Esophagus (tissue), 2 donors: ENCODE results near the gene CLCN6. TPM values are rescaled to one million over a fixed set of nuclear protein-coding genes. Genes with fewer than 3 reads are reported as not detected.

Experiments used
- H3K27ac ChIP-seq, 2 donors: one replicate each; pipeline ENCODE4 v1.5.1; 2013; ENCODE audit warnings: low read depth in 2 of 2, mild to moderate bottlenecking in 2 of 2, inconsistent platforms in 1 of 2, low read length in 1 of 2, moderate library complexity in 1 of 2
- H3K27me3 ChIP-seq, 2 donors: one replicate each; pipeline ENCODE4 v1.6.1; 2013; ENCODE audit warnings: low read length in 2 of 2, control low read depth in 1 of 2, mild to moderate bottlenecking in 1 of 2; ENCODE audit not compliant: insufficient read depth in 2 of 2, control insufficient read depth in 1 of 2
- H3K36me3 ChIP-seq, 2 donors: one replicate each; pipeline ENCODE4 v1.6.1; 2013; ENCODE audit warnings: low read length in 1 of 2; ENCODE audit not compliant: control insufficient read depth in 2 of 2, insufficient read depth in 2 of 2
- H3K4me1 ChIP-seq, 2 donors: one replicate each; pipeline ENCODE4 v1.6.1; 2013; ENCODE audit warnings: low read length in 1 of 2; ENCODE audit not compliant: control insufficient read depth in 2 of 2, insufficient read depth in 2 of 2
- H3K4me3 ChIP-seq, 2 donors: one replicate each; pipeline ENCODE4 v1.5.1; 2013; ENCODE audit warnings: low read length in 2 of 2, mild to moderate bottlenecking in 2 of 2, low read depth in 1 of 2, moderate library complexity in 1 of 2
- H3K9me3 ChIP-seq, 2 donors: one replicate each; pipeline ENCODE4 v1.6.1; 2013; ENCODE audit warnings: mild to moderate bottlenecking in 2 of 2, low read depth in 1 of 2, low read length in 1 of 2, moderate library complexity in 1 of 2; ENCODE audit not compliant: control insufficient read depth in 2 of 2, insufficient read depth in 1 of 2
- WGBS, 2 donors: extraction: QIAGEN DNeasy Blood & Tissue Kit; methylation state at CpG; one replicate each; pipeline ENCODE4 v1.1.7; 2013; 5-methylcytosine and 5-hydroxymethylcytosine counted together
- polyA plus RNA-seq, 2 donors: library from polyadenylated mRNA; stranded (reverse); fragments of 200-250 nt; gene quantifications; one replicate each; pipeline ENCODE4 v1.2.3, GENCODE V29; 2013
- donor health status: healthy with polysubstance abuse.
- donor health status: Bipolar disorder and iron deficiency.

The CLCN6 gene
- polyA plus RNA-seq, 2 donors = 4.9 to 9.1 TPM

GRCh38 chr1:11845641-11846335, 39.8 kb downstream of the CLCN6 start:
- Histone ChIP-seq H3K9me3 (no peaks in the 10 kb centered on the region), H3K36me3 (peaks cover 22 to 23% of the 10 kb centered on the region in 2 donors), H3K4me3 (no peak overlapping the region), H3K27ac (no peak overlapping the region), H3K27me3 (no peaks in the 10 kb centered on the region), H3K4me1 (no peaks in the 10 kb centered on the region)
- 55 to 57% methylated on average over 5 of the region's 5 CpGs for WGBS, 2 donors

GRCh38 chr1:11847667-11848372, 41.8 kb downstream of the CLCN6 start, which contains the start of gene NPPA:
Gene NPPA, minus strand, starts transcription at chr1:11847783. Its CDS starts 99 bp downstream, at chr1:11847684.
- Histone ChIP-seq H3K9me3 (no peaks in the 10 kb centered on the region), H3K4me1 (no peaks in the 10 kb centered on the region), H3K4me3 (no peak within 1 kb of the TSS), H3K27ac (no peak within 1 kb of the TSS), H3K36me3 (peaks cover 10 to 11% of the 10 kb centered on the region in 2 donors), H3K27me3 (no peaks in the 10 kb centered on the region)
- WGBS, 2 donors = 65 to 68% methylated on average over 18 of the region's 18 CpGs

GRCh38 chr1:11848373-11848700, 42.3 kb downstream of the CLCN6 start:
- H3K36me3 ChIP-seq = peaks cover 10 to 11% of the 10 kb centered on the region in 2 donors
- H3K27me3 ChIP-seq = no peaks in the 10 kb centered on the region
- H3K4me3 ChIP-seq = no peak overlapping the region
- WGBS, 2 donors = 73 to 74% methylated on average over 9 of the region's 9 CpGs
- H3K9me3 ChIP-seq = no peaks in the 10 kb centered on the region
- H3K27ac ChIP-seq = no peak overlapping the region
- H3K4me1 ChIP-seq = no peaks in the 10 kb centered on the region

GRCh38 chr1:11850156-11850555, 44.2 kb downstream of the CLCN6 start:
- Histone ChIP-seq H3K9me3 (no peaks in the 10 kb centered on the region), H3K4me3 (no peak overlapping the region), H3K4me1 (no peaks in the 10 kb centered on the region), H3K27me3 (no peaks in the 10 kb centered on the region), H3K27ac (no peak overlapping the region), H3K36me3 (peaks cover 0 to 2% of the 10 kb centered on the region in 2 donors)
- WGBS, 2 donors = 52 to 55% methylated on average over 11 of the region's 11 CpGs

- no peaks in the 10 kb centered on the region for H3K36me3 ChIP-seq
- 71 to 79% methylated on average over 7 of the region's 7 CpGs for WGBS, 2 donors
- no peaks in the 10 kb centered on the region for H3K27me3 ChIP-seq
- no peaks in the 10 kb centered on the region for H3K4me1 ChIP-seq
- H3K9me3 ChIP-seq = no peaks in the 10 kb centered on the region
- no peak overlapping the region for H3K27ac ChIP-seq
- H3K4me3 ChIP-seq = no peak overlapping the region
Observed at GRCh38 chr1:11851180-11851579, 45.2 kb downstream of the CLCN6 start.

- 40 to 46% methylated on average over 8 of the region's 8 CpGs for WGBS, 2 donors
- Histone ChIP-seq H3K36me3 (no peaks in the 10 kb centered on the region), H3K9me3 (no peaks in the 10 kb centered on the region), H3K27ac (no peak overlapping the region), H3K27me3 (peaks cover 9 to 19% of the 10 kb centered on the region in 2 donors), H3K4me3 (no peak overlapping the region), H3K4me1 (peaks cover 0 to 5% of the 10 kb centered on the region in 2 donors)
Observed at GRCh38 chr1:11854519-11854918, 48.5 kb downstream of the CLCN6 start.

- Histone ChIP-seq H3K27me3 (peaks cover 9 to 20% of the 10 kb centered on the region in 2 donors), H3K36me3 (no peaks in the 10 kb centered on the region), H3K4me3 (no peak overlapping the region), H3K4me1 (peaks cover 0 to 5% of the 10 kb centered on the region in 2 donors), H3K27ac (no peak overlapping the region), H3K9me3 (no peaks in the 10 kb centered on the region)
- 60% methylated on average over 8 of the region's 8 CpGs for WGBS, 2 donors
Observed at GRCh38 chr1:11855430-11855829, 49.4 kb downstream of the CLCN6 start.

GRCh38 chr1:11856698-11857097, 50.7 kb downstream of the CLCN6 start:
- Histone ChIP-seq H3K27ac (no peak overlapping the region), H3K27me3 (peaks cover 9 to 20% of the 10 kb centered on the region in 2 donors), H3K4me1 (peaks cover 0 to 5% of the 10 kb centered on the region in 2 donors), H3K36me3 (no peaks in the 10 kb centered on the region), H3K4me3 (no peak overlapping the region), H3K9me3 (no peaks in the 10 kb centered on the region)
- 48 to 69% methylated on average over 3 of the region's 3 CpGs for WGBS, 2 donors

- 22 to 28% methylated on average over 10 of the region's 10 CpGs for WGBS, 2 donors
- H3K9me3 ChIP-seq = no peaks in the 10 kb centered on the region
- no peak overlapping the region for H3K4me3 ChIP-seq
- H3K27ac ChIP-seq = no peak overlapping the region
- peaks cover 9 to 20% of the 10 kb centered on the region in 2 donors for H3K27me3 ChIP-seq
- H3K36me3 ChIP-seq = no peaks in the 10 kb centered on the region
- H3K4me1 ChIP-seq = peaks cover 0 to 5% of the 10 kb centered on the region in 2 donors
Observed at GRCh38 chr1:11857164-11857851, 51.3 kb downstream of the CLCN6 start.
